ENCODE results near the gene TDRD12.

TDRD12 gene

GRCh38 chr19:32876919-32877285 lies 157.3 kb downstream of the TDRD12 start (continued):
- TF ChIP-seq TSHZ1 (tag by site-specific recombination; IDR thresholded peaks at IDR 0.05; ENCODE audit: borderline replicate concordance) (peak; percentile 76; the same call in 1 of the 2 replicates), ZBTB7A (tag by site-specific recombination; IDR thresholded peaks at IDR 0.05; ENCODE audit: low read depth) (no peak), ZNF423 (tag by site-specific recombination; IDR thresholded peaks at IDR 0.05) (0 out of 2 replicates have a peak, but pooled peaks have one; percentile 31), ZNF138 (tag by site-specific recombination; IDR thresholded peaks at IDR 0.05; ENCODE audit: borderline replicate concordance) (no peak), ZNF596 (tag by site-specific recombination; IDR thresholded peaks at IDR 0.05) (no peak), ZNF488 (tag by site-specific recombination; IDR thresholded peaks at IDR 0.05) (no peak), ZNF549 (tag by site-specific recombination; IDR thresholded peaks at IDR 0.05) (no peak), ZNF530 (tag by site-specific recombination; IDR thresholded peaks at IDR 0.05; ENCODE audit: low read depth) (no peak), ZNF184 (tag by site-specific recombination; IDR thresholded peaks at IDR 0.05) (peak; percentile 82; the same call in 1 of the 2 replicates), ZSCAN23 (tag by site-specific recombination; IDR thresholded peaks at IDR 0.05) (no peak), ZNF449 (tag by site-specific recombination; IDR thresholded peaks at IDR 0.05) (no peak), ELK4 (IDR thresholded peaks at IDR 0.05; ENCODE audit: borderline replicate concordance, low read depth, low read length) (no peak), ZNF2 (tag by site-specific recombination; IDR thresholded peaks at IDR 0.05) (no peak), ZNF248 (tag by site-specific recombination; IDR thresholded peaks at IDR 0.05) (no peak), ZBTB8A (tag by site-specific recombination; IDR thresholded peaks at IDR 0.05) (peak; percentile 52; the same call in 1 of the 2 replicates), ZNF426 (tag by site-specific recombination; IDR thresholded peaks at IDR 0.05) (no peak), KLF7 (tag by site-specific recombination; IDR thresholded peaks at IDR 0.05; ENCODE audit: borderline replicate concordance) (no peak), FEZF1 (tag by site-specific recombination; IDR thresholded peaks at IDR 0.05) (peak; percentile 64), ATF2 (tag by site-specific recombination; IDR thresholded peaks at IDR 0.05; ENCODE audit: low read depth) (no peak)
